ENCODE measurements around the gene CEBPZ. TPM values are rescaled to one million over a fixed set of nuclear protein-coding genes. Genes with fewer than 3 reads are reported as not detected.
"Not testable (repeated sequence)": the region's sequence is repeated elsewhere in the genome, so short reads cannot be mapped to it uniquely, and the experiment has no call there.

CEBPZ gene
- 31.4 TPM for total RNA-seq
- long read RNA-seq, transcript CEBPZ-201 (16 exons, 3,463 nt): major isoform, 47 of 144 reads
- long read RNA-seq, partial matches to known transcripts: 5 of 144 reads
- long read RNA-seq, other reads (novel, unspliced or antisense): 91 of 144 reads

- intact Hi-C loops (cut with DNase I): loop anchor here (5.0 kb wide), 1 partner anchor 149 kb away; the partner anchor contains the start of genes GPATCH11 and HEATR5B
- DNase-seq (ENCODE audit: low spot score): peak; percentile 98
Observed at GRCh38 chr2:37231241-37232130, at the start of gene CEBPZ, which contains the start of gene NDUFAF7. TSS of gene CEBPZ (minus strand) at chr2:37231596. CDS start at chr2:37231567, 29 bp downstream. TSS of gene NDUFAF7 (plus strand) at chr2:37231658. CDS start at chr2:37231706, 48 bp downstream.

GRCh38 chr2:37276291-37276690 is 44.9 kb upstream of the CEBPZ start:
- intact Hi-C loops (cut with DNase I): no loop called here
- no peak for DNase-seq (ENCODE audit: low spot score)

GRCh38 chr2:37274359-37274965 is 43.1 kb upstream of the CEBPZ start:
- DNase-seq (ENCODE audit: low spot score): no peak
- intact Hi-C loops (cut with DNase I): no loop called here

- intact Hi-C loops (cut with DNase I): no loop called here
- no peak for DNase-seq (ENCODE audit: low spot score)
Observed at GRCh38 chr2:37271376-37272067, 40.1 kb upstream of the CEBPZ start.

GRCh38 chr2:37268111-37268510 is 36.7 kb upstream of the CEBPZ start:
- intact Hi-C loops (cut with DNase I): no loop called here
- DNase-seq (ENCODE audit: low spot score): no peak

- no peak for DNase-seq (ENCODE audit: low spot score)
- intact Hi-C loops (cut with DNase I): no loop called here
Observed at GRCh38 chr2:37267685-37268084, 36.3 kb upstream of the CEBPZ start.

- intact Hi-C loops (cut with DNase I): no loop called here
- no peak for DNase-seq (ENCODE audit: low spot score)
Observed at GRCh38 chr2:37263839-37264238, 32.4 kb upstream of the CEBPZ start.

GRCh38 chr2:37262522-37262921 is 31.1 kb upstream of the CEBPZ start:
- intact Hi-C loops (cut with DNase I): no loop called here
- DNase-seq (ENCODE audit: low spot score): no peak

GRCh38 chr2:37250869-37251740 is 19.7 kb upstream of the CEBPZ start:
- intact Hi-C loops (cut with DNase I): no loop called here
- no peak for DNase-seq (ENCODE audit: low spot score)

- DNase-seq (ENCODE audit: low spot score): no peak
- intact Hi-C loops (cut with DNase I): no loop called here
Observed at GRCh38 chr2:37246205-37246604, 14.8 kb upstream of the CEBPZ start.

GRCh38 chr2:37244755-37245154 is 13.4 kb upstream of the CEBPZ start:
- intact Hi-C loops (cut with DNase I): no loop called here
- no peak for DNase-seq (ENCODE audit: low spot score)

- intact Hi-C loops (cut with DNase I): no loop called here
Observed at GRCh38 chr2:37244017-37244416, 12.6 kb upstream of the CEBPZ start.

GRCh38 chr2:37243435-37243834 is 12.0 kb upstream of the CEBPZ start:
- intact Hi-C loops (cut with DNase I): no loop called here
- no peak for DNase-seq (ENCODE audit: low spot score)

More at GRCh38 chr2:37244017-37244416, 12.6 kb upstream of the CEBPZ start:
- DNase-seq (ENCODE audit: low spot score): no peak

- DNase-seq (ENCODE audit: low spot score): no peak
Observed at GRCh38 chr2:37232131-37232933, 936 bp upstream of the CEBPZ start.

GRCh38 chr2:37230581-37230980 is 815 bp downstream of the CEBPZ start:
- intact Hi-C loops (cut with DNase I): loop anchor here (5.0 kb wide), 1 partner anchor 148 kb away; the partner anchor contains the start of genes GPATCH11 and HEATR5B
- no peak for DNase-seq (ENCODE audit: low spot score)

More at GRCh38 chr2:37232131-37232933, 936 bp upstream of the CEBPZ start:
- intact Hi-C loops (cut with DNase I): loop anchor here (5.0 kb wide), 1 partner anchor 150 kb away; the partner anchor contains the start of genes GPATCH11 and HEATR5B

- intact Hi-C loops (cut with DNase I): no loop called here
- DNase-seq (ENCODE audit: low spot score): no peak
Observed at GRCh38 chr2:37228788-37229187, 2.6 kb downstream of the CEBPZ start.

GRCh38 chr2:37226863-37227262 is 4.5 kb downstream of the CEBPZ start:
- intact Hi-C loops (cut with DNase I): no loop called here
- no peak for DNase-seq (ENCODE audit: low spot score)

GRCh38 chr2:37225129-37225528 is 6.3 kb downstream of the CEBPZ start:
- DNase-seq (ENCODE audit: low spot score); intact Hi-C loops (cut with DNase I): not testable (repeated sequence)

Data from cardiac septum (tissue), 1 donor.